Mesenchymal stem cell (in vitro differentiated cells and primary cell): ENCODE results near the gene TLX1.

ENCODE experiments used
- DNase-seq: peaks from one replicate; pipeline ENCODE4 v3.0.0-alpha.2; 2013
- H2AFZ ChIP-seq: one replicate; pipeline ENCODE4 v1.6.1; 2013; ENCODE audit warnings: low read depth, mild to moderate bottlenecking, control low read depth, inconsistent platforms, low read length, moderate library complexity
- H2AK5ac ChIP-seq: 2 replicates; pipeline ENCODE4 v1.6.1; 2013; ENCODE audit warnings: low read length, moderate library complexity, mild to moderate bottlenecking, inconsistent platforms; ENCODE audit not compliant: severe bottlenecking
- H2BK120ac ChIP-seq: one replicate; pipeline ENCODE4 v1.6.1; 2013; ENCODE audit warnings: low read depth, mild to moderate bottlenecking, inconsistent platforms, low read length, moderate library complexity
- H2BK12ac ChIP-seq, 2 experiments: one replicate each; pipeline ENCODE4 v1.6.1; 2013; ENCODE audit warnings: inconsistent platforms in 2 of 2, low read length in 2 of 2, mild to moderate bottlenecking in 2 of 2, moderate library complexity in 2 of 2, control low read depth in 1 of 2
- H2BK15ac ChIP-seq: one replicate; pipeline ENCODE4 v1.6.1; 2013; ENCODE audit warnings: mild to moderate bottlenecking, low read depth, inconsistent platforms; ENCODE audit not compliant: poor library complexity, severe bottlenecking
- H2BK5ac ChIP-seq: 2 replicates; pipeline ENCODE4 v1.6.1; 2013; ENCODE audit warnings: low read depth, mild to moderate bottlenecking, low read length, control low read depth, inconsistent platforms; ENCODE audit not compliant: poor library complexity, severe bottlenecking
- H3K14ac ChIP-seq, 2 experiments: one replicate each; pipeline ENCODE4 v1.6.1; 2013; ENCODE audit warnings: inconsistent platforms in 2 of 2, low read length in 2 of 2, control low read depth in 1 of 2, mild to moderate bottlenecking in 1 of 2, moderate library complexity in 1 of 2
- H3K18ac ChIP-seq, 2 experiments: one replicate each; pipeline ENCODE4 v1.6.1; 2013; ENCODE audit warnings: inconsistent platforms in 2 of 2, low read length in 2 of 2, control low read depth in 1 of 2, low read depth in 1 of 2, mild to moderate bottlenecking in 1 of 2
- H3K23ac ChIP-seq, 2 experiments: one replicate each; pipeline ENCODE4 v1.6.1; 2013; ENCODE audit warnings: inconsistent platforms in 2 of 2, low read length in 2 of 2, mild to moderate bottlenecking in 2 of 2, moderate library complexity in 2 of 2, control low read depth in 1 of 2
- H3K27ac ChIP-seq: 2 replicates; pipeline ENCODE4 v1.5.1; 2013; ENCODE audit warnings: mild to moderate bottlenecking, moderate library complexity, low read length, control low read depth, inconsistent platforms; ENCODE audit not compliant: poor library complexity, severe bottlenecking
- H3K27me3 ChIP-seq, 2 experiments: 2 replicates each; pipeline versions ENCODE4 v1.6.1 to v1.7.0; 2013; ENCODE audit warnings: low read length in 2 of 2, mild to moderate bottlenecking in 2 of 2, moderate library complexity in 2 of 2, control low read depth in 1 of 2, inconsistent platforms in 1 of 2; ENCODE audit not compliant: control insufficient read depth in 1 of 2, insufficient read depth in 1 of 2
- H3K36me3 ChIP-seq, 2 experiments: 2 replicates each; pipeline versions ENCODE4 v1.6.1 to v1.7.0; 2013; ENCODE audit warnings: low read length in 2 of 2, control low read depth in 1 of 2, inconsistent platforms in 1 of 2, low read depth in 1 of 2, mild to moderate bottlenecking in 1 of 2; ENCODE audit not compliant: insufficient read depth in 2 of 2, control insufficient read depth in 1 of 2
- H3K4ac ChIP-seq, 2 experiments: one replicate each; pipeline ENCODE4 v1.6.1; 2013; ENCODE audit warnings: inconsistent platforms in 2 of 2, low read length in 2 of 2, mild to moderate bottlenecking in 2 of 2, moderate library complexity in 2 of 2, control low read depth in 1 of 2, low read depth in 1 of 2
- H3K4me1 ChIP-seq: 2 replicates; pipeline ENCODE4 v1.6.1; 2013; ENCODE audit warnings: low read depth, low read length, control low read depth; ENCODE audit not compliant: control insufficient read depth, insufficient read depth
- H3K4me2 ChIP-seq: 2 replicates; pipeline ENCODE4 v1.6.1; 2013; ENCODE audit warnings: low read length, mild to moderate bottlenecking, inconsistent platforms; ENCODE audit not compliant: poor library complexity, severe bottlenecking
- H3K4me3 ChIP-seq, 2 experiments: 2 replicates each; pipeline versions ENCODE4 v1.5.1 to v1.7.0; 2013; ENCODE audit warnings: low read length in 2 of 2, mild to moderate bottlenecking in 2 of 2, control low read depth in 1 of 2, low read depth in 1 of 2; ENCODE audit not compliant: insufficient read depth in 1 of 2
- H3K79me1 ChIP-seq: replicated peaks from 2 replicates; pipeline ENCODE4 v1.6.1; 2013; ENCODE audit warnings: mild to moderate bottlenecking, control low read depth, low read length, inconsistent platforms; ENCODE audit not compliant: poor library complexity, severe bottlenecking
- H3K9ac ChIP-seq: 2 replicates; pipeline ENCODE4 v1.7.0; 2013; ENCODE audit warnings: mild to moderate bottlenecking, low read length, moderate library complexity
- H3K9me3 ChIP-seq: 2 replicates; pipeline ENCODE4 v1.7.0; 2013; ENCODE audit warnings: mild to moderate bottlenecking, low read length; ENCODE audit not compliant: control insufficient read depth
- H4K8ac ChIP-seq: one replicate; pipeline ENCODE4 v1.6.1; 2013; ENCODE audit warnings: inconsistent platforms, mild to moderate bottlenecking, low read length, moderate library complexity
- H4K91ac ChIP-seq: one replicate; pipeline ENCODE4 v1.6.1; 2013; ENCODE audit warnings: mild to moderate bottlenecking, low read length, inconsistent platforms
- WGBS: methylation state at CpG from one replicate; pipeline ENCODE4 v1.1.7; 2013; ENCODE audit warnings: mixed read lengths; 5-methylcytosine and 5-hydroxymethylcytosine counted together

TLX1 gene

DNA sequence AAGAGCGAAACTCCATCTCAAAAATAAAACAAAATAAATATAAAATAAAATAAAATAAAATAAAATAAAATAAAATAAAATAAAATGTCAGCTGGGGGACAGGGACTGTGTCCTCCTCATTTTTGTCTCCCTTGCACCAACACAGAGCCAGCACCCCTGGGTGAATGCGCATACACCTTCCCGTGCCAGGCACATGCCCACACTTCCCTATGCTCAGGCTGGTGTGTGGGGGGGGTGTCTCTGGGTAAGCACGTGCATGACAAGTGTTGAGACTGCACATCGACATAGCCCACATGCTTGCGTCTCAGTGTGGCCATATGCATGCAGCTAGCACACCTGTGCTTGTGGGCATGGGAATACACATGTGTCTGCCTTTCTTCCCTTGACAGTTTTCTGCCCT, 24.7 kb upstream of the TLX1 start:
- Histone ChIP-seq H2BK5ac (no peak overlapping the region), H2BK12ac (no peak overlapping the region), H3K23ac (no peak overlapping the region), H4K8ac (no peak overlapping the region), H3K79me1 (no peaks in the 10 kb centered on the region), H3K18ac (no peak overlapping the region), H2AK5ac (no peak overlapping the region), H3K36me3 (no peaks in the 10 kb centered on the region), H3K4me3 (no peak overlapping the region), H2BK120ac (no peak overlapping the region), H3K27me3 (peaks cover 56 to 85% of the 10 kb centered on the region in 2 experiments), H2AFZ (no peak overlapping the region), H3K4me2 (no peak overlapping the region), H2BK15ac (no peak overlapping the region), H4K91ac (no peak overlapping the region), H3K4me1 (peaks cover 1% of the 10 kb centered on the region), H3K14ac (no peak overlapping the region), H3K27ac (no peak overlapping the region), H3K4ac (no peak overlapping the region), H3K9ac (no peak overlapping the region), H3K9me3 (no peaks in the 10 kb centered on the region)
- DNase-seq: no peak
- WGBS: 86% methylated on average over 5 of the region's 6 CpGs

DNA sequence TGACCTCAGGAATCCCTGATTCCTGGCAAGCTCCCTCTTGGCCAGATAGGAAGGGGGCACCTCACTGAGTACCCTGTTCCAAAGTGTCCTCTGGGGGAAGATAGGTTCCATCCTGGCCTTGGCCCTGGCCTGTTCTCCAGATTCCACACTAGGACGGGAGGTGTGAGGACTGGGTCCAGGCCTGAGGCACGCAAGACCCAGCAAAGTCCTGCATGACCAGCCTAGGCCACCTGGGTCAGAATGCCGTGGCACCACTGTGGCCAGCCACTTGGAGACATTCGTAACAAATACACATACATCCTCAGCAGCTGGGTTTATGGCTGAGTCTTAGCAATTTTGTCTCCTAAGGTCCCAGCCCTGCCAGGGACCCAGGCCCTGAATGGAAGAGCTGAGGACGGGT, 23.3 kb upstream of the TLX1 start:
- H3K9me3 ChIP-seq: no peaks in the 10 kb centered on the region
- no peak overlapping the region for H3K23ac ChIP-seq
- 78% methylated on average over 5 of the region's 5 CpGs for WGBS
- H3K27ac ChIP-seq: no peak overlapping the region
- no peak for DNase-seq
- no peak overlapping the region for H3K9ac ChIP-seq
- H3K27me3 ChIP-seq: peaks cover 50 to 82% of the 10 kb centered on the region in 2 experiments
- H2BK12ac ChIP-seq: no peak overlapping the region
- no peak overlapping the region for H2AK5ac ChIP-seq
- H2BK120ac ChIP-seq: no peak overlapping the region
- no peaks in the 10 kb centered on the region for H3K36me3 ChIP-seq
- H2BK15ac ChIP-seq: no peak overlapping the region
- H3K4me2 ChIP-seq: no peak overlapping the region
- H3K4me3 ChIP-seq: no peak overlapping the region
- H2BK5ac ChIP-seq: no peak overlapping the region
- no peak overlapping the region for H3K14ac ChIP-seq
- H3K4ac ChIP-seq: no peak overlapping the region
- H3K18ac ChIP-seq: no peak overlapping the region
- H3K4me1 ChIP-seq: peaks cover 1% of the 10 kb centered on the region
- H4K91ac ChIP-seq: no peak overlapping the region
- H2AFZ ChIP-seq: no peak overlapping the region
- H3K79me1 ChIP-seq: no peaks in the 10 kb centered on the region
- H4K8ac ChIP-seq: no peak overlapping the region

DNA sequence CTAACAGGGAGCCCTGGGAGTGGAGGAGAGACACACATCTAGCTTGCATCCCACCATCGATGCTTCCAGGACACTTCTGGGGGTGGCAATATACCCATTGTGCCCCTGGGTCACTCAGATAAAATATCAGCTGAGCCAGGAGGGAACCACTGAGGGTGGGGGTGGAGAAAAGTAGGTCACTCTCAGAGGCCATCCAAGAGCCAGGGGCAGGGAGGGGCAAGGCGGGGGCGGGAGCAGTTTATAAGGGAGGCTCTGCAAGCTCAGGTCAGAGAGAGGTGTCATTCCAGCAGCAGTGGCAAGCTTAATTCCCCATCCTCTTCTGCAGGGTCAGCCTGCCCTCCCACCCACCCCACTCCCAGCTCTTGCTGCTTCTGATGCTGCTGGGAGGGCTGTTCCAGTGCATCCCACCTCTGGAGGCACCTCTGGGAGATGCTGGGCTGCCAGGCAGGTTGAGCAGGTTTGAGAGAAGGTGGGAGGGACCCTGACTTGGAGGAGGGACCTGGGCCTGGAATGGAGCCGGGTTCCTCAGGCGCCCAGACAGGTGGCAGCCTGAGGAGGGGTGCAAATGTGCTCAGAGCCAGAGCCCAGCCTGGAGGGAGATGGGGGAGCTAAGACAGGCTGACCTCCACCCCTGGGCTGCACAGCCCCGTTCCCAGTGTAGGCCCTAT, 20.1 kb upstream of the TLX1 start:
- Histone ChIP-seq H3K27me3 (peaks cover 65 to 78% of the 10 kb centered on the region in 2 experiments), H2BK12ac (no peak overlapping the region), H3K27ac (no peak overlapping the region), H2AFZ (no peak overlapping the region), H3K36me3 (no peaks in the 10 kb centered on the region), H3K4me3 (no peak overlapping the region), H2BK5ac (no peak overlapping the region), H4K8ac (no peak overlapping the region), H3K4ac (no peak overlapping the region), H3K4me1 (peaks cover 1% of the 10 kb centered on the region), H3K9ac (no peak overlapping the region), H3K23ac (no peak overlapping the region), H3K4me2 (no peak overlapping the region), H3K79me1 (no peaks in the 10 kb centered on the region), H3K18ac (no peak overlapping the region), H3K14ac (no peak overlapping the region), H2BK15ac (no peak overlapping the region), H2BK120ac (no peak overlapping the region), H4K91ac (no peak overlapping the region), H3K9me3 (no peaks in the 10 kb centered on the region), H2AK5ac (no peak overlapping the region)
- no peak for DNase-seq
- 44% methylated on average over 5 of the region's 6 CpGs for WGBS

DNA sequence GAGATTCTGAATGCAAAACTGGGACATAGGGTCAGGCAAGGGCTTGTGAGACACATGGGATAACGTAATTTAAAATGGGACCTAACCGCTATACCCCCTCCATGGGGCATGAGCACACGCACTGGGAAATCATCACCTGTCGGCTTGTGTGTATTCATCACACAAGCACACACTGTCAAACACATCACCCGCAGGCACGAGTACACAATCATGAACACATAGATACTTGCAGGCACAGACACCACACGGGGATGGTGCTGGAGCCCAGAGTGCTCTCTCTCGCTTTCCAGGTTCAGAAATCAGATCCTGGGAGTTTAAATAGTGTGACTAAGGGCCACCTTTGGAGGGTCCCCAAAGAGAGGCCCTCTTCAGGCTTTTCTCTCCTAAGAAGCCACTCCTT, 19.6 kb upstream of the TLX1 start:
- no peak overlapping the region for H3K4me2 ChIP-seq
- no peak overlapping the region for H2BK120ac ChIP-seq
- no peak overlapping the region for H2BK12ac ChIP-seq
- H2AK5ac ChIP-seq: no peak overlapping the region
- no peak for DNase-seq
- no peak overlapping the region for H2AFZ ChIP-seq
- H3K9ac ChIP-seq: no peak overlapping the region
- H4K91ac ChIP-seq: no peak overlapping the region
- H3K79me1 ChIP-seq: no peaks in the 10 kb centered on the region
- H2BK15ac ChIP-seq: no peak overlapping the region
- H3K14ac ChIP-seq: no peak overlapping the region
- H3K18ac ChIP-seq: no peak overlapping the region
- peaks cover 68 to 80% of the 10 kb centered on the region in 2 experiments for H3K27me3 ChIP-seq
- no peak overlapping the region for H4K8ac ChIP-seq
- H3K9me3 ChIP-seq: no peaks in the 10 kb centered on the region
- no peak overlapping the region for H3K4me3 ChIP-seq
- H3K23ac ChIP-seq: no peak overlapping the region
- 85% methylated on average over 8 of the region's 8 CpGs for WGBS
- H3K27ac ChIP-seq: no peak overlapping the region
- H3K4me1 ChIP-seq: peaks cover 1% of the 10 kb centered on the region
- no peak overlapping the region for H2BK5ac ChIP-seq
- H3K36me3 ChIP-seq: no peaks in the 10 kb centered on the region
- no peak overlapping the region for H3K4ac ChIP-seq
